ENCODE results near the gene KLHL10. TPM values are rescaled to one million over a fixed set of nuclear protein-coding genes. Genes with fewer than 3 reads are reported as not detected.
A peak's percentile ranks its signal among the peaks of the same experiment; 100 is the strongest.
"Not testable (repeated sequence)": the region's sequence is repeated elsewhere in the genome, so short reads cannot be mapped to it uniquely, and the experiment has no call there.

The KLHL10 gene
- total RNA-seq, 1 donor from 2014 or later = under 0.01 TPM

DNA sequence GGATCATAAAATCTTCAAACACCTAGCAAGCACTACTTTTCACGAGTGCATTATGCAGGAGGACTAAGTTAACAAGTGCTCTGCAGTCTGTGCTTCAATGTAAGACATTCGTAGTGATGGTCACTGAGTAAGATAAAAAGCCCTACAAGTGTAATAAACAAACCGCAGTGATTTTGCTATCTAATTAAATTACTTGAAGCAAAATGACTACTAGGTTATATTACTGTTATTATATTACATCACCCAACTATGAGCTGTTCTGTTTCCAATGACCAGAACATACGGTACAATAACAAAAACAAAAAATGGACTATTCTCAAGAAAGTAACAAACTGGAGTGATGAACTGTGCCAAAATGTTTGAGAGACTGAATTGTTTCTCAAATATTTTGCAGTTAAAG lies 11.2 kb downstream of the KLHL10 start:
- Histone ChIP-seq H3K36me3 (ENCODE audit: control insufficient read depth, insufficient read depth, low read length) (peaks cover 2% of the 10 kb centered on the region), H3K4me3 (ENCODE audit: low read depth, low read length) (no peak overlapping the region), H3K27me3 (ENCODE audit: control insufficient read depth, insufficient read depth, low read length) (no peaks in the 10 kb centered on the region)
- FAIRE-seq (no peak), DNase-seq (ENCODE audit: low read depth) (no peak)
- TF ChIP-seq CTCF (IDR thresholded peaks at IDR 0.05; ENCODE audit: insufficient read depth, low read length, severe bottlenecking) = no peak

GRCh38 chr17:41849251-41849990 lies 11.8 kb downstream of the KLHL10 start:
- H3K27me3 ChIP-seq (ENCODE audit: control insufficient read depth, insufficient read depth, low read length) = no peaks in the 10 kb centered on the region
- no peak for TF ChIP-seq CTCF (IDR thresholded peaks at IDR 0.05; ENCODE audit: insufficient read depth, low read length, severe bottlenecking)
- DNase-seq (ENCODE audit: low read depth) = no peak
- no peak for FAIRE-seq
- no peak overlapping the region for H3K4me3 ChIP-seq (ENCODE audit: low read depth, low read length)
- H3K36me3 ChIP-seq (ENCODE audit: control insufficient read depth, insufficient read depth, low read length) = peaks cover 7% of the 10 kb centered on the region

- not testable (repeated sequence) for DNase-seq (ENCODE audit: low read depth); H3K36me3 ChIP-seq (ENCODE audit: control insufficient read depth, insufficient read depth, low read length); FAIRE-seq; H3K27me3 ChIP-seq (ENCODE audit: control insufficient read depth, insufficient read depth, low read length); H3K4me3 ChIP-seq (ENCODE audit: low read depth, low read length)
Measured at GRCh38 chr17:41851382-41851781, 13.8 kb downstream of the KLHL10 start.

GRCh38 chr17:41860254-41860931 lies 22.8 kb downstream of the KLHL10 start:
- H3K36me3 ChIP-seq (ENCODE audit: control insufficient read depth, insufficient read depth, low read length) = no peaks in the 10 kb centered on the region
- FAIRE-seq (no peak), DNase-seq (ENCODE audit: low read depth) (no peak)
- no peak for TF ChIP-seq CTCF (IDR thresholded peaks at IDR 0.05; ENCODE audit: insufficient read depth, low read length, severe bottlenecking)
- no peaks in the 10 kb centered on the region for H3K27me3 ChIP-seq (ENCODE audit: control insufficient read depth, insufficient read depth, low read length)
- H3K4me3 ChIP-seq (ENCODE audit: low read depth, low read length) = no peak overlapping the region

DNA sequence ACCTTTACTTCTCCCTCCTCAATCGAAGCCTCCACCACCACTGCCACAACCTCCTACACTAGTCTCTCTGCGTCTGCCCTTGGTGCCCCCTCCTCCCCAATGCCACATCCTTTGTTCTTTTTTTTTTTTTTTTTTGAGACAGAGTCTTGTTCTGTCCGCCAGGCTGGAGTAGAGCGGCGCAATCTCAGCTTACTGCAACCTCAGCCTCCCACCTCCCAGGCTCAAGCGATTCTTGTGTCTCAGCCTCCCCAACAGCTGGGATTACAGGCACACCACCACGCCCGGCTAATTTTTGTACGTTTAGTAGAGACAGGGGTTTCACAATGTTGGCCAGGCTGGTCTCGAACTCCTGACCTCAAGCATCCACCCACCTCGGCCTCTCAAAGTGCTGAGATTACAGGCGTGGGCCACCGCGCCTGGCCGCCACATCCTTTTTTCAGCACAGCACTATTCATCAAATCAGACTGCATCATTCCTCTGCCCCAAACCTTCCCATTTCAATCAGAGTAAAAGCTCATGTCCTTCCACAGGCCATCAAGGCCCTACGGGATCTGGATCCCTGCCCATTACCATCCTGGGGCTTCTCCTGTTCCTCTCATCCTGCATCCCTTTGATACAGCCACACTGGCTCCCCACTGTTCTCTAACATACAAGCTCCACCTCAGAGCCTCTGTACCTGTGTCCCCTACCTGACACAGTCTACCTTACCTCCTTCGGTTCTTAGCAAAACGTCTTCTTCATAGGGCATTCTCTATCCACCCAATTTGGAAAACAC lies 25.6 kb downstream of the KLHL10 start:
- DNase-seq (ENCODE audit: low read depth) = no peak
- Histone ChIP-seq H3K36me3 (ENCODE audit: control insufficient read depth, insufficient read depth, low read length) (peaks cover 6% of the 10 kb centered on the region), H3K27me3 (ENCODE audit: control insufficient read depth, insufficient read depth, low read length) (no peaks in the 10 kb centered on the region), H3K4me3 (ENCODE audit: low read depth, low read length) (peak overlapping the region; percentile 95)
- TF ChIP-seq CTCF (IDR thresholded peaks at IDR 0.05; ENCODE audit: insufficient read depth, low read length, severe bottlenecking) = no peak
- no peak for FAIRE-seq

GRCh38 chr17:41864498-41864835 lies 26.8 kb downstream of the KLHL10 start:
- Histone ChIP-seq H3K36me3 (ENCODE audit: control insufficient read depth, insufficient read depth, low read length) (peaks cover 6% of the 10 kb centered on the region), H3K27me3 (ENCODE audit: control insufficient read depth, insufficient read depth, low read length) (no peaks in the 10 kb centered on the region), H3K4me3 (ENCODE audit: low read depth, low read length) (peak overlapping the region; percentile 95)
- DNase-seq (ENCODE audit: low read depth) (no peak), FAIRE-seq (no peak)
- no peak for TF ChIP-seq CTCF (IDR thresholded peaks at IDR 0.05; ENCODE audit: insufficient read depth, low read length, severe bottlenecking)
